Stimulated activated CD8-positive, alpha-beta memory T cell treated with anti-CD3 and anti-CD28 coated beads, Interleukin-15, amount 100 ng/mL, for 4 hours (primary cell): ENCODE data around the gene SYT6.

Source experiments
- DNase-seq, 2 donors: peaks; one replicate each; pipeline ENCODE4 v3.0.0-alpha.2; 2020; ENCODE audit warnings: low read depth in 2 of 2

The SYT6 gene

GRCh38 chr1:114153261-114154145 lies at the start of gene SYT6:
SYT6 (minus strand) TSS chr1:114153869; CDS start chr1:114153772, 97 bp downstream.
- DNase-seq: no peak

GRCh38 chr1:114201486-114201885 lies 47.8 kb upstream of the SYT6 start:
- DNase-seq: no peak

- DNase-seq: no peak
Observed at GRCh38 chr1:114199017-114199594, 45.4 kb upstream of the SYT6 start.

- DNase-seq: no peak
Observed at GRCh38 chr1:114196992-114197907, 43.6 kb upstream of the SYT6 start.

- no peak for DNase-seq
Observed at GRCh38 chr1:114195819-114196218, 42.1 kb upstream of the SYT6 start.

GRCh38 chr1:114192328-114192727 lies 38.7 kb upstream of the SYT6 start:
- DNase-seq: no peak

GRCh38 chr1:114189398-114189797 lies 35.7 kb upstream of the SYT6 start:
- no peak for DNase-seq

- no peak for DNase-seq
Observed at GRCh38 chr1:114181356-114181755, 27.7 kb upstream of the SYT6 start.

- DNase-seq: no peak
Observed at GRCh38 chr1:114180742-114181141, 27.1 kb upstream of the SYT6 start.

GRCh38 chr1:114178936-114179335 lies 25.3 kb upstream of the SYT6 start:
- no peak for DNase-seq

GRCh38 chr1:114177282-114177681 lies 23.6 kb upstream of the SYT6 start:
- DNase-seq: no peak

GRCh38 chr1:114176366-114176765 lies 22.7 kb upstream of the SYT6 start:
- no peak for DNase-seq

- DNase-seq: no peak
Observed at GRCh38 chr1:114173680-114174079, 20.0 kb upstream of the SYT6 start.

GRCh38 chr1:114169509-114169908 lies 15.8 kb upstream of the SYT6 start:
- no peak for DNase-seq

- DNase-seq: no peak
Observed at GRCh38 chr1:114167226-114167625, 13.6 kb upstream of the SYT6 start.

- no peak for DNase-seq
Observed at GRCh38 chr1:114164840-114165543, 11.3 kb upstream of the SYT6 start.

GRCh38 chr1:114159941-114160340 lies 6.3 kb upstream of the SYT6 start:
- DNase-seq: no peak

GRCh38 chr1:114157275-114157660 lies 3.6 kb upstream of the SYT6 start:
- no peak for DNase-seq

- no peak for DNase-seq
Observed at GRCh38 chr1:114156538-114157274, 3.0 kb upstream of the SYT6 start.

- no peak for DNase-seq
Observed at GRCh38 chr1:114155706-114156105, 2.0 kb upstream of the SYT6 start.

- no peak for DNase-seq
Observed at GRCh38 chr1:114154963-114155322, 1.3 kb upstream of the SYT6 start.
